Measurements from ENCODE around the gene PTGES.

DNA sequence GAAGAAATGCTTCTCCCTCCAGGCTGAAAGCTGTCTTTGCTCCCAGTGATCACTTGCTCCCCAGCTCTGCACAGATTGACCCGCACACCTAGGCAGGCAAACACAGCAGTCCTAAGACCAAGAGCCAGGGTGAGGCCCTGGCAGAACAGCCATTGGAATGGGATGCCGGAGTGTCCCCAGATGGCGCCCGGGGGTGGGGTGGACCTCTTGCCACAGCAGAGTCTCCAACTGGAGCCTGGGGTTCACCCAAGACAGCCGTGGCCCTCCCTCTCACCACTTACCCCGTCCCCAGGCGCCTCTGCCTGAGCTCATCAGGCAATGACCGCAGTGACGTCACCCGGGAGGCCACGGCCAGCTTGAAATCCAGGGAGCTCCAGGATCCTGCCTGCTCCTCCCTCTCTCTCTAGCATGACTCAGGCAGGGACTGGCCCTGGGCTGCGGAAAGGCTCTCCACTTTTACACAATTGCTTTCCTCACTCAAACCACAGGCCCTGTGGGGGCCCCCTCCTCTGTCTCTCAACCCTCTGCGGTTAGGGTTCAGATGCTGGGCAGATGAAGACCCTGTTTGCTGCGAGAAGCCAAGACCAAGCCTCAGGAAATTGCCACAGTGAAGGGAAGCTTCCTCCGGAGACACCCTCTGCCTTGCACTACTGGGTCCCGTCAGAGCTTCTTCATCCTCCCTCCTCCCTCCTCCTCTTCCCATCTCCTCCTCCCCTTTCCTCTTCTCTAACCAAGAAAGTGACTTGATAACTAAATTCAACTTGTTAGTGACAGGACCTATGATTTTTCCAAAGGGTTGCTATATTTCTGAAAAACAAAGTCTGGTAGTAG, 24.3 kb upstream of the PTGES start:
- TF ChIP-seq, protein P1, sequence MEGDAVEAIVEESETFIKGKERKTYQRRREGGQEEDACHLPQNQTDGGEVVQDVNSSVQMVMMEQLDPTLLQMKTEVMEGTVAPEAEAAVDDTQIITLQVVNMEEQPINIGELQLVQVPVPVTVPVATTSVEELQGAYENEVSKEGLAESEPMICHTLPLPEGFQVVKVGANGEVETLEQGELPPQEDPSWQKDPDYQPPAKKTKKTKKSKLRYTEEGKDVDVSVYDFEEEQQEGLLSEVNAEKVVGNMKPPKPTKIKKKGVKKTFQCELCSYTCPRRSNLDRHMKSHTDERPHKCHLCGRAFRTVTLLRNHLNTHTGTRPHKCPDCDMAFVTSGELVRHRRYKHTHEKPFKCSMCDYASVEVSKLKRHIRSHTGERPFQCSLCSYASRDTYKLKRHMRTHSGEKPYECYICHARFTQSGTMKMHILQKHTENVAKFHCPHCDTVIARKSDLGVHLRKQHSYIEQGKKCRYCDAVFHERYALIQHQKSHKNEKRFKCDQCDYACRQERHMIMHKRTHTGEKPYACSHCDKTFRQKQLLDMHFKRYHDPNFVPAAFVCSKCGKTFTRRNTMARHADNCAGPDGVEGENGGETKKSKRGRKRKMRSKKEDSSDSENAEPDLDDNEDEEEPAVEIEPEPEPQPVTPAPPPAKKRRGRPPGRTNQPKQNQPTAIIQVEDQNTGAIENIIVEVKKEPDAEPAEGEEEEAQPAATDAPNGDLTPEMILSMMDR (IDR thresholded peaks at IDR 0.05): peak in 1 of 5 experiments; percentile 21
- peak; percentile 60 to 88 for TF ChIP-seq EP300 (IDR thresholded peaks at IDR 0.05)
- TF ChIP-seq POLR2A (IDR thresholded peaks at IDR 0.05): peak in 1 of 2 donors; percentile 20

Data from tibial nerve (tissue), 4 donors.